K562 (cell line): ENCODE data around the gene PCAT6. TPM values are rescaled to one million over a fixed set of nuclear protein-coding genes. Genes with fewer than 3 reads are reported as not detected.
A peak's percentile ranks its signal among the peaks of the same experiment; 100 is the strongest.

ENCODE experiments used
- ARNT ChIP-seq, 2 experiments: fragments of 450-650 bp; IDR thresholded peaks; 2 replicates each; pipeline ENCODE4 v1.6.1; 2016; ENCODE audit warnings: mild to moderate bottlenecking in 1 of 2
- CEBPB ChIP-seq: fragments of 450-650 bp; IDR thresholded peaks from 2 replicates; pipeline ENCODE4 v1.6.1; 2016; ENCODE audit warnings: missing genetic modification characterization, missing compliant biosample characterization
- FOXJ2 ChIP-seq: fragments of 200-800 bp; sonication (Bioruptor generic); IDR thresholded peaks from 2 replicates; pipeline ENCODE4 v1.6.1; 2016; ENCODE audit warnings: missing genetic modification characterization, missing compliant biosample characterization
- GTF2E2 ChIP-seq: fragments of 200-800 bp; sonication (Bioruptor generic); IDR thresholded peaks from 2 replicates; pipeline ENCODE4 v1.6.1; 2016; ENCODE audit warnings: missing genetic modification characterization, missing compliant biosample characterization
- MEIS2 ChIP-seq: fragments of 450-650 bp; IDR thresholded peaks from 2 replicates; pipeline ENCODE4 v1.6.1; 2014; ENCODE audit warnings: mild to moderate bottlenecking; ENCODE audit not compliant: partially characterized antibody
- MXI1 ChIP-seq: IDR thresholded peaks from 2 replicates; pipeline ENCODE4 v1.6.1; 2011; ENCODE audit warnings: low read depth, mild to moderate bottlenecking, improper control_type of control experiment, low read length
- NR2C2 ChIP-seq, 2 experiments: fragments of 200-800 bp in 1 of 2; sonication (Bioruptor generic) in 1 of 2; sonication (generic) in 1 of 2; formaldehyde crosslinking in 1 of 2; IDR thresholded peaks; 2 replicates each; pipeline versions ENCODE4 v1.6.1 to v1.8.0; 2016 to 2022; ENCODE audit warnings: mild to moderate bottlenecking in 1 of 2, missing compliant biosample characterization in 1 of 2, missing genetic modification characterization in 1 of 2, missing genetic modification reagents in 1 of 2
- POU5F1 ChIP-seq: fragments of 150-350 bp; IDR thresholded peaks from 2 replicates; pipeline ENCODE4 v1.6.1; 2014; ENCODE audit warnings: borderline replicate concordance, low read length, low read depth, mild to moderate bottlenecking; ENCODE audit not compliant: partially characterized antibody
- SIN3A ChIP-seq, 2 experiments: fragments of 150-350 bp in 1 of 2; IDR thresholded peaks; 2 replicates each; pipeline ENCODE4 v1.6.1; 2011 to 2016; ENCODE audit warnings: borderline replicate concordance in 2 of 2, low read depth in 2 of 2, low read length in 2 of 2, mild to moderate bottlenecking in 2 of 2, moderate library complexity in 2 of 2; ENCODE audit not compliant: control insufficient read depth in 1 of 2
- SMAD3 ChIP-seq: fragments of 450-650 bp; formaldehyde crosslinking; conservative IDR thresholded peaks from 2 replicates; pipeline ENCODE4 v1.4.0; 2020; ENCODE audit warnings: mild to moderate bottlenecking
- SMC3 ChIP-seq: conservative IDR thresholded peaks from 2 replicates; pipeline ENCODE4 v1.6.1; 2011; ENCODE audit warnings: low read depth, low read length, improper control_type of control experiment; ENCODE audit not compliant: insufficient read depth
- ZNF24 ChIP-seq: fragments of 450-650 bp; IDR thresholded peaks from 2 replicates; pipeline ENCODE4 v1.6.1; 2016
- polyA plus RNA-seq, 8 experiments: library from polyadenylated mRNA; depleted of rRNA in 4 of 8; stranded (reverse) in 5 of 8; unstranded in 3 of 8; fragments of >200 nt; fragmentation: Nextera tagmentation in 2 of 8; fragmentation: Illumina TruSeq in 1 of 8; extraction: Ambion mirVana in 2 of 8; extraction: Trizol in 1 of 8; gene quantifications; 2 replicates each; pipeline versions ENCODE4 v1.2.1 to v1.2.3, GENCODE V29; 2011 to 2014; ENCODE audit warnings: inconsistent platforms in 1 of 8, missing spikeins in 1 of 8
- total RNA-seq, 7 experiments: library from RNA; depleted of rRNA in 6 of 7; stranded (reverse); fragments of >200 nt in 6 of 7; fragmentation: Illumina TruSeq in 2 of 7; extraction: Trizol in 2 of 7; gene quantifications; 2 replicates each; pipeline versions ENCODE4 v1.2.1 to v1.2.3, GENCODE V29; 2011 to 2021; ENCODE audit warnings: low replicate concordance in 1 of 7
- TF ChIP-seq, protein P1 (sequence below): fragments of 200-800 bp; sonication (Bioruptor generic); IDR thresholded peaks from 2 replicates; pipeline ENCODE4 v1.6.1; 2017; ENCODE audit warnings: missing genetic modification characterization, missing compliant biosample characterization
- TF ChIP-seq, protein P2 (sequence below): fragments of 450-650 bp; IDR thresholded peaks from 2 replicates; pipeline ENCODE4 v1.6.1; 2016; ENCODE audit warnings: borderline replicate concordance
- TF ChIP-seq, protein P3 (sequence below): fragments of 250-450 bp; sonication (Bioruptor Pico); IDR thresholded peaks from 2 replicates; pipeline ENCODE4 v1.4.0; 2020; ENCODE audit warnings: borderline replicate concordance
- TF ChIP-seq, protein P4 (sequence below): fragments of 250-450 bp; sonication (Bioruptor Pico); IDR thresholded peaks from 2 replicates; pipeline ENCODE4 v1.8.0; 2021; ENCODE audit warnings: moderate library complexity, mild to moderate bottlenecking, inconsistent platforms

The PCAT6 gene
- total and polyA plus RNA-seq, 9 of the 15 experiments (the other 6 are each of a cell fraction or from before 2014, with no cell fraction given), result 0.25 to 2.4 (median 0.54) TPM; not detected in 1

DNA sequence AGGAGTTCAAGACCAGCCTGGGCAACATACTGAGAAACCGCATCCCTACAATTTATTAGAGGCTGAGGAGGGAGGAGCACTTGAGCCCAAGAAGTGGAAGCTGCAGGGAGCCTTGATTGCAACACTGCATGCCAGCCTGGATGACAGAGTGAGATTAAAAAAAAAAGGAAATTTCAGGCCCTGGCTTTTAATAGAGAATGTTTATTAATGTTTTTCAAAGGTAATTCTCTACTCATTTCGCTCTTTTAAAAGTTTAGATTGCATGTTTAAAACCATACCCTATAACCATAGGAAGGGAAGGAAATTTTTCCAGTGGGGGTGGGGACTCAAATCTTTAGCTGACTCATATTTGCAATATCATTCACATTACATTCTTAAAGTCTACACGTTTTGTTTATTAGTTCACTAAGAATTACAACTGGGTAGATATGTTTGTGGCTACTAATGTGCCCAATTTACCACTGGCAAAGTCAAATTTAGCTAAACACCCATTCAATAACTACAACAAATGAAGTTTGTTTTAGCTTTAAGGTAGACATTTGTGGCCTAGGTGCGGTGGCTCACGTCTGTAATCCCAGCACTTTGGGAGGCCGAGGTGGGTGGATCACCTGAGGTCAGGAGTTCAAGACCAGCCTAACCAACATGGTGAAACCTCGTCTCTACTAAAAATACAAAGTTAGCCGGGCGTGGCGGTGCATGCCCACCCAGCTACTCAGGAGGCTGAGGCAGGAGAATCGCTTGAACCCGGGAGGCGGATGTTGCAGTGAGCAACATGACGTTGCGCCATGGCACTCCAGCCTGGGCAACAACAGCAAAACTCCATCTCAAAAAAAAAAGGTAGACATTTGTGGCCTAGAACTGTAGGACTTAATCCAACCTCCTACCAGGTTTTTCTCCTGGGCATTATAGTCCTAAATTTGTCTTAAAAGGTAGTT lies 7.5 kb upstream of the PCAT6 start (continued):
- TF ChIP-seq, protein P1, sequence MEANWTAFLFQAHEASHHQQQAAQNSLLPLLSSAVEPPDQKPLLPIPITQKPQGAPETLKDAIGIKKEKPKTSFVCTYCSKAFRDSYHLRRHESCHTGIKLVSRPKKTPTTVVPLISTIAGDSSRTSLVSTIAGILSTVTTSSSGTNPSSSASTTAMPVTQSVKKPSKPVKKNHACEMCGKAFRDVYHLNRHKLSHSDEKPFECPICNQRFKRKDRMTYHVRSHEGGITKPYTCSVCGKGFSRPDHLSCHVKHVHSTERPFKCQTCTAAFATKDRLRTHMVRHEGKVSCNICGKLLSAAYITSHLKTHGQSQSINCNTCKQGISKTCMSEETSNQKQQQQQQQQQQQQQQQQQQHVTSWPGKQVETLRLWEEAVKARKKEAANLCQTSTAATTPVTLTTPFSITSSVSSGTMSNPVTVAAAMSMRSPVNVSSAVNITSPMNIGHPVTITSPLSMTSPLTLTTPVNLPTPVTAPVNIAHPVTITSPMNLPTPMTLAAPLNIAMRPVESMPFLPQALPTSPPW (CRISPR knock-in tag), result 0 out of 2 replicates have a peak, but pooled peaks have one; percentile 11
- TF ChIP-seq, protein P2, sequence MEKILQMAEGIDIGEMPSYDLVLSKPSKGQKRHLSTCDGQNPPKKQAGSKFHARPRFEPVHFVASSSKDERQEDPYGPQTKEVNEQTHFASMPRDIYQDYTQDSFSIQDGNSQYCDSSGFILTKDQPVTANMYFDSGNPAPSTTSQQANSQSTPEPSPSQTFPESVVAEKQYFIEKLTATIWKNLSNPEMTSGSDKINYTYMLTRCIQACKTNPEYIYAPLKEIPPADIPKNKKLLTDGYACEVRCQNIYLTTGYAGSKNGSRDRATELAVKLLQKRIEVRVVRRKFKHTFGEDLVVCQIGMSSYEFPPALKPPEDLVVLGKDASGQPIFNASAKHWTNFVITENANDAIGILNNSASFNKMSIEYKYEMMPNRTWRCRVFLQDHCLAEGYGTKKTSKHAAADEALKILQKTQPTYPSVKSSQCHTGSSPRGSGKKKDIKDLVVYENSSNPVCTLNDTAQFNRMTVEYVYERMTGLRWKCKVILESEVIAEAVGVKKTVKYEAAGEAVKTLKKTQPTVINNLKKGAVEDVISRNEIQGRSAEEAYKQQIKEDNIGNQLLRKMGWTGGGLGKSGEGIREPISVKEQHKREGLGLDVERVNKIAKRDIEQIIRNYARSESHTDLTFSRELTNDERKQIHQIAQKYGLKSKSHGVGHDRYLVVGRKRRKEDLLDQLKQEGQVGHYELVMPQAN, result no peak
- TF ChIP-seq NR2C2 (CRISPR knock-in tag; IDR thresholded peaks at IDR 0.05) (no peak), NR2C2 (tag; IDR thresholded peaks at IDR 0.05) (0 out of 2 replicates have a peak, but pooled peaks have one; percentile 38), POU5F1 (no peak), MXI1 (no peak), SMC3 (no peak), ARNT (IDR thresholded peaks at IDR 0.05) (0 out of 4 replicates have a peak, but pooled peaks of 1 of the 2 experiments have one; percentile 3), CEBPB (tag) (peak; percentile 98), SMAD3 (CRISPR knock-in tag) (no peak), GTF2E2 (tag) (no peak), SIN3A (IDR thresholded peaks at IDR 0.05; ENCODE audit: borderline replicate concordance in 2 of 2, control insufficient read depth in 1 of 2, low read depth in 2 of 2, low read length in 2 of 2) (no peak), MEIS2 (no peak), FOXJ2 (tag) (0 out of 2 replicates have a peak, but pooled peaks have one; percentile 33), ZNF24 (no peak)
- TF ChIP-seq, protein P3, sequence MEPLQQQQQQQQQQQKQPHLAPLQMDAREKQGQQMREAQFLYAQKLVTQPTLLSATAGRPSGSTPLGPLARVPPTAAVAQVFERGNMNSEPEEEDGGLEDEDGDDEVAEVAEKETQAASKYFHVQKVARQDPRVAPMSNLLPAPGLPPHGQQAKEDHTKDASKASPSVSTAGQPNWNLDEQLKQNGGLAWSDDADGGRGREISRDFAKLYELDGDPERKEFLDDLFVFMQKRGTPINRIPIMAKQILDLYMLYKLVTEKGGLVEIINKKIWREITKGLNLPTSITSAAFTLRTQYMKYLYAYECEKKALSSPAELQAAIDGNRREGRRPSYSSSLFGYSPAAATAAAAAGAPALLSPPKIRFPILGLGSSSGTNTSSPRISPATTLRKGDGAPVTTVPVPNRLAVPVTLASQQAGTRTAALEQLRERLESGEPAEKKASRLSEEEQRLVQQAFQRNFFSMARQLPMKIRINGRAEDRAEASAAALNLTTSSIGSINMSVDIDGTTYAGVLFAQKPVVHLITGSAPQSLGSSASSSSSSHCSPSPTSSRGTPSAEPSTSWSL (CRISPR knock-in tag), result no peak
- TF ChIP-seq, protein P4, sequence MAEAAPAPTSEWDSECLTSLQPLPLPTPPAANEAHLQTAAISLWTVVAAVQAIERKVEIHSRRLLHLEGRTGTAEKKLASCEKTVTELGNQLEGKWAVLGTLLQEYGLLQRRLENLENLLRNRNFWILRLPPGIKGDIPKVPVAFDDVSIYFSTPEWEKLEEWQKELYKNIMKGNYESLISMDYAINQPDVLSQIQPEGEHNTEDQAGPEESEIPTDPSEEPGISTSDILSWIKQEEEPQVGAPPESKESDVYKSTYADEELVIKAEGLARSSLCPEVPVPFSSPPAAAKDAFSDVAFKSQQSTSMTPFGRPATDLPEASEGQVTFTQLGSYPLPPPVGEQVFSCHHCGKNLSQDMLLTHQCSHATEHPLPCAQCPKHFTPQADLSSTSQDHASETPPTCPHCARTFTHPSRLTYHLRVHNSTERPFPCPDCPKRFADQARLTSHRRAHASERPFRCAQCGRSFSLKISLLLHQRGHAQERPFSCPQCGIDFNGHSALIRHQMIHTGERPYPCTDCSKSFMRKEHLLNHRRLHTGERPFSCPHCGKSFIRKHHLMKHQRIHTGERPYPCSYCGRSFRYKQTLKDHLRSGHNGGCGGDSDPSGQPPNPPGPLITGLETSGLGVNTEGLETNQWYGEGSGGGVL (CRISPR knock-in tag), result no peak
